H1 (cell line): ENCODE data around the gene ADRM1. TPM values are rescaled to one million over a fixed set of nuclear protein-coding genes. Genes with fewer than 3 reads are reported as not detected.

Experiments used
- CTCF ChIA-PET: fragments of 300-600 bp; sonication (Branson Sonifier 250); formaldehyde crosslinking; loops from one replicate; lab custom pipeline; 2021; ENCODE audit not compliant: partially characterized antibody; lab: Charles Lee
- POLR2A ChIA-PET: fragments of 300-600 bp; sonication (Branson Sonifier 250); formaldehyde crosslinking; loops from one replicate; lab custom pipeline; 2021; ENCODE audit warnings: inconsistent platforms; ENCODE audit not compliant: partially characterized antibody; lab: Charles Lee
- DNase-seq, 2 experiments: peaks; one replicate each; pipeline versions ENCODE4 v3.0.0 to v3.0.0-alpha.2; 2010 to 2022; ENCODE audit warnings: low spot score in 2 of 2, low read depth in 1 of 2, mixed read lengths in 1 of 2
- FAIRE-seq: peaks from 2 replicates; lab custom pipeline; 2011; peaks lifted over from hg19 to GRCh38; lab: Jason Lieb, UNC
- H2AFZ ChIP-seq: 2 replicates; pipeline ENCODE4 v1.8.1; 2012; ENCODE audit warnings: low read length, inconsistent platforms
- H2AK5ac ChIP-seq: 2 replicates; pipeline ENCODE4 v1.6.1; 2013; ENCODE audit warnings: low read depth, low read length
- H2BK120ac ChIP-seq: replicated peaks from 2 replicates; pipeline ENCODE3; 2013; ENCODE audit warnings: low read depth, low read length, inconsistent platforms
- H2BK12ac ChIP-seq: 2 replicates; pipeline ENCODE4 v1.6.1; 2013; ENCODE audit warnings: low read depth, low read length
- H2BK15ac ChIP-seq: 2 replicates; pipeline ENCODE4 v1.6.1; 2013; ENCODE audit warnings: low read length
- H2BK20ac ChIP-seq: 2 replicates; pipeline ENCODE4 v1.6.1; 2013; ENCODE audit warnings: low read length
- H2BK5ac ChIP-seq: 2 replicates; pipeline ENCODE4 v1.6.1; 2013; ENCODE audit warnings: low read depth, low read length
- H3K14ac ChIP-seq: 2 replicates; pipeline ENCODE4 v1.6.1; 2013; ENCODE audit warnings: inconsistent platforms; ENCODE audit not compliant: insufficient read length
- H3K18ac ChIP-seq: 2 replicates; pipeline ENCODE4 v1.6.1; 2013; ENCODE audit warnings: low read length; ENCODE audit errors: extremely low read depth
- H3K23ac ChIP-seq: 2 replicates; pipeline ENCODE4 v1.6.1; 2013; ENCODE audit warnings: inconsistent platforms; ENCODE audit not compliant: insufficient read length
- H3K23me2 ChIP-seq: 2 replicates; pipeline ENCODE4 v1.6.1; 2013; ENCODE audit warnings: low read depth, low read length
- H3K27ac ChIP-seq: 2 replicates; pipeline ENCODE4 v1.6.1; 2011; ENCODE audit warnings: low read depth, low read length, inconsistent platforms
- H3K27me3 ChIP-seq, 4 experiments: replicated peaks in 1 of 4; 1 replicate in 1 of 4; 2 replicates in 3 of 4; pipeline versions ENCODE4 v1.6.1 to v1.8.1; 2011 to 2013; ENCODE audit warnings: low read length in 3 of 4, mild to moderate bottlenecking in 3 of 4, inconsistent platforms in 2 of 4, mixed read lengths in 2 of 4, moderate library complexity in 1 of 4; ENCODE audit not compliant: control insufficient read depth in 3 of 4, insufficient read depth in 3 of 4; ENCODE audit errors: extremely low read depth in 1 of 4
- H3K36me3 ChIP-seq, 4 experiments: 2 replicates each; pipeline versions ENCODE4 v1.6.1 to v1.8.1; 2011 to 2013; ENCODE audit warnings: mild to moderate bottlenecking in 4 of 4, low read length in 3 of 4, moderate library complexity in 2 of 4, control low read depth in 1 of 4, inconsistent platforms in 1 of 4; ENCODE audit not compliant: insufficient read depth in 4 of 4, control insufficient read depth in 2 of 4
- H3K4ac ChIP-seq: replicated peaks from 2 replicates; pipeline ENCODE3; 2013; ENCODE audit warnings: low read length, low read depth, mixed read lengths, inconsistent platforms; ENCODE audit not compliant: insufficient read length
- H3K4me1 ChIP-seq, 4 experiments: replicated peaks in 1 of 4; 1 replicate in 1 of 4; 2 replicates in 3 of 4; pipeline versions ENCODE4 v1.6.1 to v1.8.1; 2011 to 2013; ENCODE audit warnings: low read length in 3 of 4, inconsistent platforms in 2 of 4, mixed read lengths in 1 of 4; ENCODE audit not compliant: insufficient read depth in 4 of 4, control insufficient read depth in 3 of 4
- H3K4me2 ChIP-seq, 2 experiments: 2 replicates each; pipeline versions ENCODE4 v1.6.1 to v1.8.1; 2011 to 2013; ENCODE audit warnings: low read depth in 2 of 2, low read length in 2 of 2, control low read depth in 1 of 2, inconsistent platforms in 1 of 2, mild to moderate bottlenecking in 1 of 2; ENCODE audit not compliant: insufficient read depth in 1 of 2
- H3K4me3 ChIP-seq, 4 experiments: fragments of 200-600, 300-600 bp in 1 of 4; sonication (generic), shearing (Covaris generic), sonication (Bioruptor Twin) in 1 of 4; 2 replicates each; pipeline versions ENCODE4 v1.5.1 to v1.8.1; 2011 to 2016; ENCODE audit warnings: low read length in 4 of 4, low read depth in 3 of 4, control low read depth in 2 of 4, inconsistent platforms in 2 of 4, mild to moderate bottlenecking in 2 of 4, mixed read lengths in 1 of 4, moderate library complexity in 1 of 4; ENCODE audit not compliant: insufficient read depth in 2 of 4; ENCODE audit errors: extremely low read depth in 1 of 4
- H3K56ac ChIP-seq: replicated peaks from 2 replicates; pipeline ENCODE3; 2013; ENCODE audit warnings: low read depth, mild to moderate bottlenecking, mixed read lengths, low read length, inconsistent platforms; ENCODE audit not compliant: insufficient read length
- H3K79me1 ChIP-seq: 2 replicates; pipeline ENCODE4 v1.6.1; 2013; ENCODE audit warnings: low read depth, low read length, control low read depth
- H3K79me2 ChIP-seq, 2 experiments: 2 replicates each; pipeline versions ENCODE4 v1.6.1 to v1.8.1; 2012 to 2013; ENCODE audit warnings: low read length in 2 of 2, mild to moderate bottlenecking in 2 of 2, inconsistent platforms in 1 of 2; ENCODE audit not compliant: insufficient read depth in 2 of 2, control insufficient read depth in 1 of 2
- H3K9ac ChIP-seq, 4 experiments: replicated peaks in 1 of 4; 1 replicate in 1 of 4; 2 replicates in 3 of 4; pipeline versions ENCODE4 v1.6.1 to v1.8.1; 2011 to 2013; ENCODE audit warnings: low read depth in 3 of 4, low read length in 3 of 4, control low read depth in 2 of 4, mild to moderate bottlenecking in 2 of 4, moderate library complexity in 2 of 4, inconsistent platforms in 1 of 4; ENCODE audit errors: extremely low read depth in 1 of 4
- H3K9me3 ChIP-seq, 2 experiments: 2 replicates each; pipeline versions ENCODE4 v1.6.1 to v1.8.1; 2012 to 2013; ENCODE audit warnings: mild to moderate bottlenecking in 2 of 2, moderate library complexity in 2 of 2, control low read depth in 1 of 2, inconsistent platforms in 1 of 2, low read depth in 1 of 2, low read length in 1 of 2, mixed read lengths in 1 of 2; ENCODE audit not compliant: insufficient read depth in 2 of 2
- H4K20me1 ChIP-seq, 2 experiments: replicated peaks in 1 of 2; 2 replicates each; pipeline versions ENCODE3 to v1.8.1; 2011 to 2013; ENCODE audit warnings: inconsistent platforms in 2 of 2, low read length in 2 of 2, mild to moderate bottlenecking in 1 of 2; ENCODE audit not compliant: insufficient read depth in 2 of 2, control insufficient read depth in 1 of 2
- H4K5ac ChIP-seq: 2 replicates; pipeline ENCODE4 v1.6.1; 2013; ENCODE audit warnings: low read length, low read depth, mixed read lengths, inconsistent platforms; ENCODE audit not compliant: insufficient read length
- H4K8ac ChIP-seq: 2 replicates; pipeline ENCODE4 v1.8.0; 2013; ENCODE audit warnings: mild to moderate bottlenecking, moderate library complexity, low read length, inconsistent platforms; ENCODE audit not compliant: insufficient read depth; ENCODE audit errors: extremely low read depth
- H4K91ac ChIP-seq: replicated peaks from 2 replicates; pipeline ENCODE3; 2013; ENCODE audit warnings: low read length, mixed read lengths, inconsistent platforms; ENCODE audit not compliant: insufficient read length
- BACH1 ChIP-seq: IDR thresholded peaks from 2 replicates; pipeline ENCODE4 v1.6.1; 2012; ENCODE audit warnings: low read length, improper control_type of control experiment
- CHD1 ChIP-seq: IDR thresholded peaks from 2 replicates; pipeline ENCODE4 v1.6.1; 2012; ENCODE audit warnings: low read depth, low read length, improper control_type of control experiment
- KDM4A ChIP-seq: IDR thresholded peaks from one replicate; pipeline ENCODE4 v1.7.1; 2012; ENCODE audit warnings: low read depth, mild to moderate bottlenecking, moderate library complexity, low read length, inconsistent platforms; ENCODE audit not compliant: severe bottlenecking
- NANOG ChIP-seq: IDR thresholded peaks from 2 replicates; pipeline ENCODE4 v1.6.1; 2011; ENCODE audit warnings: low read length, low read depth, mild to moderate bottlenecking, inconsistent platforms; ENCODE audit not compliant: insufficient read depth, poor library complexity, severe bottlenecking
- TEAD4 ChIP-seq: IDR thresholded peaks from 2 replicates; pipeline ENCODE4 v1.6.1; 2012; ENCODE audit warnings: low read depth, low read length, inconsistent platforms, mixed read lengths
- WGBS, 2 experiments: shearing (Covaris generic) in 1 of 2; methylation state at CpG; one replicate each; pipeline versions ENCODE4 v1.1.6 to v1.1.7; 2013 to 2015; ENCODE audit warnings: low lambda C conversion rate in 2 of 2, mixed read lengths in 2 of 2, inconsistent platforms in 1 of 2, low coverage in 1 of 2, missing lambda C conversion rate in 1 of 2; ENCODE audit not compliant: insufficient replicate concordance in 2 of 2, insufficient coverage in 1 of 2, insufficient read length in 1 of 2; ENCODE audit errors: extremely low coverage in 1 of 2, missing lambda C conversion rate in 1 of 2; 5-methylcytosine and 5-hydroxymethylcytosine counted together
- polyA plus RNA-seq, 7 experiments: library from polyadenylated mRNA; depleted of rRNA in 3 of 7; stranded (reverse) in 5 of 7; unstranded in 2 of 7; fragments of >200 nt in 5 of 7; fragments of 200-250 nt in 2 of 7; gene quantifications; 1 replicate in 5 of 7; 2 replicates in 1 of 7; 4 replicates in 1 of 7; pipeline versions ENCODE4 v1.2.1 to v1.2.3, GENCODE V29; 2011 to 2013; ENCODE audit warnings: missing spikeins in 2 of 7, mixed read lengths in 2 of 7
- total RNA-seq: library from RNA; stranded (reverse); fragmentation: NEBNext Ultra II Directional; extraction: Animal tissue kit (Norgen Biotek cat#: 25700); gene quantifications from 2 replicates; pipeline ENCODE4 v1.2.1, GENCODE V29; 2021

ADRM1 gene
- total and polyA plus RNA-seq, 2 of the 8 experiments (the other 6 are each of a cell fraction or from before 2014, with no cell fraction given), result 126 to 214 TPM

DNA sequence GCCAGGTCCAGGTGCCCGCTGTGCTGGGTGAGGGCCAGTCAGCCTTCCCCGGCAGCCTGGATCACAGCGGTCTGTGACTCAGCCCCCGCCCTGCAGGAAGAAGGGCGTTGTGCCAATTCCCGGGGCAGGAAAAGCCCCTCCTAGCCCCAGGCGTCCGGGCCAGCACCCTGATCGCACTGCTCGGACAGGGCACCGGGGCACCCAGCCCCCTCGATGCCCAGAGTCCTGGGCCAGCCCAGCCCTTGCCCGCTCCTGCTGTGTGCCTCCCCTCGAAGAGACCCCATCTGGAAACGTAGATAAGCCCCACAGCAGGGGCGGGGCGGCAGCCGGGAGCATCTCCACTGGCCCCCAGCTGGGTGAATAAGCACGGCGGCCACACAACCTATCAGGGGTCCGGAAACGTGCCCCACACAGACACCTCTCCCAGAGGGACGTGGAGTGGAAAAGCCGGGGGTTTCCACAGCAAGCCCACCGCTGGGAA, 54.4 kb downstream of the ADRM1 start:
- H3K23ac ChIP-seq, result no peak overlapping the region
- H3K9ac ChIP-seq, result no peak overlapping the region
- no peak overlapping the region for H2BK20ac ChIP-seq
- ChIA-PET CTCF (interaction anchor here (0.9 to 3.6 kb wide), 7 partner anchors 8 to 48 kb away, joined by 3 to 30 read pairs (median 13); partner anchors contain the start of gene LAMA5), POLR2A (interaction anchor here (0.5 to 10.4 kb wide), 15 partner anchors 8 to 308 kb away, joined by 3 to 114 read pairs (median 5); partner anchors contain the start of genes LAMA5 and RPS21)
- TF ChIP-seq TEAD4, result no peak
- TF ChIP-seq KDM4A, result no peak
- no peak for TF ChIP-seq BACH1
- no peak for TF ChIP-seq CHD1
- TF ChIP-seq NANOG, result no peak
- H4K8ac ChIP-seq, result no peak overlapping the region
- no peak overlapping the region for H3K27ac ChIP-seq
- H2BK120ac ChIP-seq, result no peak overlapping the region
- H3K27me3 ChIP-seq, result no peaks in the 10 kb centered on the region
- no peak overlapping the region for H2AK5ac ChIP-seq
- no peak overlapping the region for H3K18ac ChIP-seq
- peak overlapping the region; percentile 73 for H2BK5ac ChIP-seq
- no peak overlapping the region for H4K5ac ChIP-seq
- peaks cover 4 to 25% (median 7%) of the 10 kb centered on the region in 4 experiments; a peak in 4 of 8 replicates for H3K36me3 ChIP-seq
- WGBS, 2 experiments, result 99% methylated on average over 13 of the region's 25 CpGs; no CpG with 5 or more reads in 1 of the 2 experiments
- no peak overlapping the region for H3K4me2 ChIP-seq
- H2BK15ac ChIP-seq, result peak overlapping the region; percentile 92; the same call in 1 of the 2 replicates
- H3K79me2 ChIP-seq, result peaks cover 12 to 75% of the 10 kb centered on the region in 2 experiments; a peak in 3 of 4 replicates
- H4K20me1 ChIP-seq, result peaks cover 0 to 21% of the 10 kb centered on the region in 2 experiments
- H2BK12ac ChIP-seq, result no peak overlapping the region
- peak overlapping the region; percentile 6 for H4K91ac ChIP-seq
- H3K56ac ChIP-seq, result no peak overlapping the region
- peaks cover 3 to 59% (median 46%) of the 10 kb centered on the region in 4 experiments for H3K4me1 ChIP-seq
- DNase-seq (no peak), FAIRE-seq (no peak)
- H3K14ac ChIP-seq, result no peak overlapping the region
- no peak overlapping the region for H3K4me3 ChIP-seq
- peaks cover under 1% of the 10 kb centered on the region; the same call in 1 of the 2 replicates for H3K23me2 ChIP-seq
- H2AFZ ChIP-seq, result no peak overlapping the region
- H3K4ac ChIP-seq, result no peak overlapping the region
- no peaks in the 10 kb centered on the region for H3K9me3 ChIP-seq
- H3K79me1 ChIP-seq, result peaks cover 30% of the 10 kb centered on the region
